Stimulated activated CD4-positive, alpha-beta T cell treated with anti-CD3 and anti-CD28 coated beads, TNF-alpha, amount 100 ng/mL, for 48 hours (primary cell): Measurements from ENCODE around the gene KLHL3.
"Not testable (repeated sequence)": the region's sequence is repeated elsewhere in the genome, so short reads cannot be mapped to it uniquely, and the experiment has no call there.

Experiments
- DNase-seq, 3 donors: peaks; one replicate each; pipeline ENCODE4 v3.0.0-alpha.2; 2020; ENCODE audit warnings: low read depth in 3 of 3

Gene KLHL3

DNA sequence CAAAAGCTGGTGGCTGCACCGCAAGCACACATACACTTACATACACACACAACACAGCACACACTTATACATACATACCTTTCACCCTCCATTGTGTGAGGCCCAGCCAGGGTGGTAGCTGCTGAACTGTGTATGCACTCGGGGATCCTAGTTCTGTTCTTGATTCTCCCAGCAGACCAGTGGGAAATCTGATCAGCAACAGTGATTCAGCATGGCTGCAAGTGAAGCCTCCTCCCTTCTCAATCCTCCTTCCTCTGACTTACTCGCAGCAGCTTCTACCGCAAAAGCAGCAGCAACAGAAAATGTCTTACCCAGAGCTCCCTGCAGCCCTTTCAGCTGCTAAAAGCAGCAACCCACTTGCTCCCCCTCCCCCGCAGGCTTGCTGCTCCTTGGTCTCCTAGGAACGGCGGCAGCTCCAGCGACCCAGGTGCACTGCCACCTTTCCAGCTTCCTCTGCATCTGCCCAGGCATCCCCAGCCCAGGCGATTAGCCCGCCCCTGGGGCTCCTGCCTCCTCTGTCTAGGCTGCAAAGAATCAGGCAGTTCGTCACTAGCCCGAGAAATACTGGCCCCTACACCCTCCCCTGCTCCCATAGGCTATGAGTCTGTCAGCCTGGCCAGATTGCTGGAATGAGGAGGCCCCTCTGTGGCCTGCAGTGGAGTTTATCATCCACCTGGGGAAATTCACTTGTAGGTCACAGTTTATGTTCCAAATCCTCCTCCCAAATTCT lies at the start of gene KLHL3:
Gene KLHL3, minus strand, starts transcription at position 535 of the 730 bp plus-strand sequence. Its CDS starts 443 bp downstream, at position 92.
- peak in 1 of 3 donors; percentile 15 for DNase-seq

DNA sequence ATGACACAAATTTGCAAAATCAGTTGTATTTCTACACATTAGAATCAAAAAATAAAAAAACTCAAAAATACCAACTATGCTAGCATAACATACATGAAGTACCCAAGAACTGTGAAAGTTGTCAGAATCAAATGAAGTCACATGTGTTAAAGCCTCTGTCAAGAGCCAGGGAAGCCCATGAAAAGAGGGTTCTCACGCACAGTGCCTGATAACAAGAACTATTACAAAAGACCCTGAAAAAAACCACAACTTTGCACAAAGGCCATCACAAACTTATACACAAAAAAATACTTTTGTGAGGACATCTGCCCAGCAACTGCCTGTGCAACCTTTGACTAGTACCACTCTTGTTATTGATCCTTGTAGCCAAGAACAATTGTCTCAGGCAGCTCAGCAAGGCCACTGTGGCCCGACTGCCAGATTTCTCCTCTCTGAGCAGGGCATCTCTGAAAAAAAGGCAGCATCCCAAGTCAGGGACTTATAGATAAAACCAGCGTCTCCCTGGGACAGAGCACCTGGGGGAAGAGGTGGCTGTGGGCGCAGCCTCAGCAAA lies 47.2 kb upstream of the KLHL3 start:
- no peak for DNase-seq

DNA sequence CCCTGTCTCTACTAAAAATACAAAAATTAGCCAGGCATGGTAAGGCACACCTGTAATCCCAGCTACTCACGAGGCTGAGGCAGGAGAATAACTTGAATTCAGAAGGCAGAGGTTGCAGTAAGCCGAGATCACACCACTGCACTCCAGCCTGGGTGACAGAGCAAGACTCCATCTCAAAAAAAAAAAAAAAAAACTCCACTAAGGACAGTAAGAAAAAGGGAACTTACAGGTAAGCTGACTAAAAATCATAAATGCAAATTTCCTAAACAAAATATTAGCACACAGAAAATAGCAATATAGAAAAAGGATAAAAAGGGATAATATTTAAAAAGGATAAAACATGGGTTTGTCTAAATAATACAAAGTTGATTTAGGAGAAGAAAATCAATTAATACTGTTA lies 46.2 kb upstream of the KLHL3 start:
- DNase-seq: no peak

- DNase-seq: peak in 1 of 3 donors; percentile 9
Measured at GRCh38 chr5:137778772-137779564, 43.1 kb upstream of the KLHL3 start.

GRCh38 chr5:137767937-137768336 lies 32.0 kb upstream of the KLHL3 start:
- not testable (repeated sequence) for DNase-seq

- DNase-seq: no peak
Measured at GRCh38 chr5:137761566-137761965, 25.7 kb upstream of the KLHL3 start.

- no peak for DNase-seq
Measured at GRCh38 chr5:137760719-137761516, 25.0 kb upstream of the KLHL3 start.

GRCh38 chr5:137760294-137760693 lies 24.4 kb upstream of the KLHL3 start:
- no peak for DNase-seq

DNA sequence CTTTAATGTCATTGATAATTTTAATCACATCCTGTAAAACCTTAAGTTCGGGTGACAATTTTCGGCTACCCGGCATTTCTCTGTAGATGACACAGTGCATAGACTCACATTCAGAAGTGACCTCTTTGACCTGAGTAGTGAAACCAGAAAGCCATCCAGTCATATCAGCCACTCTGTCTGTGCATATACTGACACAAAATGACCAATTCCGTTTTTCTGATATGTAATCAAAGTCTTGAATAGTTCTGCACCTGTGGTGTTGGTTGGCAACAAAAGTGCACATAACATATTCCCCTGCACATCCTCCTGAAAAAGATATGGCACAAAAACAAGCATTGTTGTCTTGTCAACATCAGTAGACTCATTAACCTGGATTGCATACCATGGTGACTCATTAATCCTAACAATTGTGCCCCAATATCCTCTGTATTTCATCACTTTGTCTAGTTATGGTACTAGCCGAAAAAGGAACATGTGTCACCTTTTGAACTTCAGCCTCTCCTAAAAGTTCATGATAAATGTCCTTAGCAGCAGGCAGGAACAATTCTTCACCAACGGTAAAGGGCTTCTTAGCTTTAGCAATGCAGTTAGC lies 22.9 kb upstream of the KLHL3 start:
- DNase-seq: no peak

GRCh38 chr5:137758121-137758520 lies 22.2 kb upstream of the KLHL3 start:
- no peak for DNase-seq

DNA sequence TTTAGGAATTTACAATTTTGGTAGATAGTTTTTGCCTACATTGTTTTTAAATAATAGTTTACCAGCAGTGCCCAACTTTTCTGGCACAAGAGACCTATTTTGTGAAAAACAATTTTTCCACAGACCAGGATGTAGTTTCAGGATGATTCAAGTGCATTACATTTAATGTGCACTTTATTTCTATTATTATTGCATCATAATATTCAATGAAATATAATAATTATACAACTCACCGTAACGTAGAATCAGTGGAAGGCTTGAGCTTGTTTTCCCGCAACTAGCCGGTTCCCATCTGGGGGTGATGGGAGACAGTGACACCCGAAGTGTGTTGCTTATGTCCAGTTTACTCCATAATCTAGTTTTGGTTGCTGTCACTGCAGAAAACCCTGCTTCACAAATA lies 21.7 kb upstream of the KLHL3 start:
- DNase-seq: no peak

DNA sequence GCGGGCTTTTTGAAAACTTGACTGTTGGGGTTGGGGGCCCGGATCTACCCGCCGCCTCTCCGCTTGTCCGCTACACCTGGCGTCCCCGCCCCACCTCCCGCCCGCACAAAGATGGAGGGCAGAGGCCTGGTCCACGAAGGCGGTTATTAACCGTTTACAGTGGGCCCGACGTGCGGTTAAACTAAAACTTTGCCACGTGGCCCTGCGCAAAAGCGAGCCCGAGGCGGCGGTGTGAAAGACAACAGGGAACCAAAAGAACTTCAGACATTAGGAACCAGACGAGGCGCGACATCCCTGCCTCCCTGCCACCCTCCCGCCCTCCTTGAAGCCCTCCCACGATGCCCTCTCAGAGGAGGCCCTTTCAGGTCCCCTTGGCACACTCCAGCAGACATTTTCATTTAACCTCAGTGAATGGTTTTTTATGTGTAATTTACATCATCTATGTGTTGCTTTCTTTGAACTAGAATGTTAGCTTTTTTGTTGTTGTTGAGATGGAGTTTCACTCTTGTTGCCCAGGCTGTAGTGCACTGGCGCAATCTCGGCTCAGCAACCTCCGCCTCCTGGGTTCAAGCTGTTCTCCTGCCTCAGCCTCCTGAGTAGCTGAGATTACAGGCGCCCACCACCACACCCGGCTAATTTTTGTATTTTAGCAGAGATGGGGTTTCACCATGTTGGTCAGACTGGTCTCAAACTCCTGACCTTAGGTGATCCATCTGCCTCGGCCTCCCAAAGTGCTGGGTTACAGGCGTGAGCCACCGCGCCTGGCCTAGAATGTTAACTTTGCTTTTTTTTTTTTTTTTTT lies 19.3 kb upstream of the KLHL3 start:
- DNase-seq: no peak

DNA sequence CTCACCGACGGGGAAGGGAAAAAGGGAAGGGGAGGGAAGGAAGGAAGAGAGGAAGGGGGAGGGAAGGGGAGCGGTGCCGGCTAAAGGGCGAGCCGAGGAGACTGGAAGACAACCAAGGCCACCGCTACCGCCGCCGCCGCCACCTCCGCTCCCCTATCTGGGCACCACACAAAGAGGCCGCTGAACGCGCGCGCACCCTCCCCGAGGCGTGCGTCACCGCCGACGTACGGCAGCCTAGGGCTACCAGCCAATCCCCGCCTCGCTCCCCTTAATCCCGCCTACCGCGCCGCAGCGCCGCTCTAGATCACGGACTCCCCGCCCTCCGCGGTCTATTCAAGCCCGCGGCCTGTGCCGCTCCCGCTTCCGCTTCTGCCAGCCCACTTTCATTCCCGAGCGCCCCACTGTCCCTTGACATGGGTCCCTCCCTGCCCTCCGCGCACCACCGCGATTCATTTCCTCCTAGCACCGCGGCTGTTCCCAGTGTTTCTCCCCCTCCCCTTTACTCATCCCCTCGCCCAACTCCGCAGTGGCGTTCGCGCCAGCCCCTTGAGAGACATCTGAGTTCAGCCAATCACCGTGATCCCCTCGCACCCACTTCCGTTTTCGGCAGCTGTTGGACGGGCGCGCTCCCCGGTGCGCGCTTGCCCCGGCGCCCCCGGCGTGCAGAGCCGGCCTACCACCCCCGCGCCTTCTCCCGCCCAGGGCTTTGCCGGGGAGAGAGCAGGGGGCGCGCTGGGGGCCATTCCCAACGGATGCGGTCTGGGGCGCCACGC lies 18.5 kb upstream of the KLHL3 start, which contains the start of gene HNRNPA0:
Gene HNRNPA0, minus strand, starts transcription at position 176 of the 773 bp plus-strand sequence. CDS start 297 bp downstream, outside the sequence.
- DNase-seq: peak; percentile 93 to 95 (median 94)

GRCh38 chr5:137753691-137754187 lies 17.9 kb upstream of the KLHL3 start:
- peak in 1 of 3 donors; percentile 27 for DNase-seq

DNA sequence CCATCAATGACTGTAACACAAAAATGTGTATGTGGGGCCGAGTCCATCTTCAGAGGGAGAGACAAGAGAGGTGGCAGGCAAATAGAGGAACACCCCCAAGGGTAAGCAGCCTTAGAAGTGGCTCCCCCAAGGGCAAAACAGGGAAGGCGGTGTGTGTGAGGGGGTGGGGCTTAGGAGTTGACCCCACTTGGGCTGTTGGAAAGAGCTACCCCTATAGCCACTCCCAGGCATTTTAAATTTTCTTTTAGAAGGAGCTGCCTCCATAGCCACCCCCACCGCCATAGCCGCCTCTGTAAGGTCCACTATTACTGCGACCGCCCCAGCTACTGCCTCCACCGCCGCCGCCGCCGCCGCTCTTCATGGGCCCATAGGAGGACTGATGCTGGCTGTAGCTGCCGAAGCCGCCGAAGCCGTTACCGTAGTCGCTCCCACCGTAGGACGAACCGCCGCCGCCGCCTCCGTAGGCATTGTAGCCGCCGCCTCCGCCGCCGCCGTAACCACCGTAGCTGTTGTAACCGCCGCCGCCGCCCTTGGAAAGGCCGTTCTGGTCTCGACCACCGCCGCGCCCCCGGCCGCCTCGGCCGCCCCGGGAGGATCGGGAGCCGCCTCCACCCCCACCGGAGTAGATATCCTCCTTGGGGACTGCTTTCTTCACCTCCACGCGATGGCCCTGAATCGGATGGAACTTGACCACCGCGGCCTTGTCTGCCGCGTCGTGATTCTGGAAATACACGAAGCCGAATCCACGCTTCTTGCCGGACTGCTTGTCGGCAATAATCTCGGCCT lies 17.2 kb upstream of the KLHL3 start:
- DNase-seq: peak in 1 of 3 donors; percentile 38

GRCh38 chr5:137751869-137752491 lies 16.1 kb upstream of the KLHL3 start:
- no peak for DNase-seq

GRCh38 chr5:137750436-137750835 lies 14.5 kb upstream of the KLHL3 start:
- no peak for DNase-seq

GRCh38 chr5:137747848-137748247 lies 12.0 kb upstream of the KLHL3 start:
- no peak for DNase-seq
